PC-3 (cell line): ENCODE measurements around the gene TEX53. TPM values are rescaled to one million over a fixed set of nuclear protein-coding genes. Genes with fewer than 3 reads are reported as not detected.

ENCODE experiments used
- ATAC-seq: fragments of 200-7000 bp; cut with Tn5 transposase; 2 replicates; pipeline ENCODE4 v1.9.1; 2020; ENCODE audit warnings: mild to moderate bottlenecking, moderate library complexity
- BruUV-seq: library from RNA; stranded (reverse); fragments of 400-500 nt; replicated peaks from 2 replicates; lab custom pipeline; 2021; lab: Mats Ljungman, UMichigan
- CTCF ChIA-PET: fragments of 300-600 bp; sonication (Branson Sonifier 250); formaldehyde crosslinking; loops from one replicate; lab custom pipeline; 2022; ENCODE audit warnings: antibody characterized with exemption; lab: Charles Lee
- POLR2A ChIA-PET: fragments of 300-600 bp; sonication (Branson Sonifier 250); formaldehyde crosslinking; loops from one replicate; lab custom pipeline; 2022; ENCODE audit warnings: antibody characterized with exemption; ENCODE audit not compliant: unreplicated experiment; lab: Charles Lee
- DNase-seq: peaks from one replicate; pipeline ENCODE4 v3.0.0-alpha.2; 2015
- H2AFZ ChIP-seq: fragments of 300-600 bp; sonication (generic); 2 replicates; pipeline ENCODE4 v1.6.0; 2016; ENCODE audit warnings: antibody characterized with exemption, low read length
- H3F3A ChIP-seq: fragments of 300-600 bp; sonication (generic); one replicate; pipeline ENCODE4 v1.6.0; 2017; ENCODE audit warnings: antibody characterized with exemption, low read length, control low read depth, mild to moderate bottlenecking; ENCODE audit not compliant: unreplicated experiment
- H3K27ac ChIP-seq: fragments of 300-600 bp; sonication (generic); 2 replicates; pipeline ENCODE4 v1.5.1; 2016; ENCODE audit warnings: mild to moderate bottlenecking, low read length
- H3K27me3 ChIP-seq: fragments of 300-600 bp; sonication (generic); 2 replicates; pipeline ENCODE4 v1.6.1; 2016; ENCODE audit warnings: low read length, mixed read lengths
- H3K36me3 ChIP-seq: fragments of 300-600 bp; sonication (generic); 2 replicates; pipeline ENCODE4 v1.6.1; 2016; ENCODE audit warnings: low read depth, mixed run types, low read length, mixed read lengths
- H3K4me1 ChIP-seq: fragments of 300-600 bp; sonication (generic); 2 replicates; pipeline ENCODE4 v1.5.1; 2016; ENCODE audit warnings: low read length; ENCODE audit not compliant: insufficient read depth
- H3K4me2 ChIP-seq: fragments of 300-600 bp; sonication (generic); 2 replicates; pipeline ENCODE4 v1.6.0; 2016; ENCODE audit warnings: low read length
- H3K4me3 ChIP-seq: fragments of 300-600 bp; sonication (generic); 2 replicates; pipeline ENCODE4 v1.5.1; 2016; ENCODE audit warnings: mild to moderate bottlenecking, low read length, mixed read lengths
- H3K79me2 ChIP-seq: fragments of 300-600 bp; sonication (generic); 2 replicates; pipeline ENCODE4 v1.6.1; 2017; ENCODE audit warnings: low read length, mixed read lengths
- H3K9ac ChIP-seq: fragments of 300-600 bp; sonication (generic); 2 replicates; pipeline ENCODE4 v1.6.0; 2016; ENCODE audit warnings: mild to moderate bottlenecking, low read length
- H3K9me2 ChIP-seq: fragments of 300-600 bp; sonication (generic); replicated peaks from 2 replicates; pipeline ENCODE4 v1.6.1; 2016; ENCODE audit warnings: mixed run types, low read length, mixed read lengths
- H3K9me3 ChIP-seq: fragments of 300-600 bp; sonication (generic); 2 replicates; pipeline ENCODE4 v1.6.1; 2016; ENCODE audit warnings: low read length, mixed read lengths
- H4K20me1 ChIP-seq: fragments of 300-600 bp; sonication (generic); 2 replicates; pipeline ENCODE4 v1.6.1; 2016; ENCODE audit warnings: low read length, mixed read lengths
- EZH2 ChIP-seq: fragments of 300-600 bp; sonication (generic); IDR thresholded peaks from one replicate; pipeline ENCODE4 v1.6.1; 2017; ENCODE audit warnings: antibody characterized with exemption, mild to moderate bottlenecking, low read length; ENCODE audit not compliant: unreplicated experiment
- EZH2phosphoT487 ChIP-seq: fragments of 300-600 bp; sonication (generic); IDR thresholded peaks from 2 replicates; pipeline ENCODE4 v1.6.1; 2018; ENCODE audit warnings: mild to moderate bottlenecking, antibody characterized with exemption, low read length, borderline replicate concordance
- intact Hi-C: fragments of 100-400 bp; cut with micrococcal nuclease; formaldehyde crosslinking; loops from 2 replicates; pipeline ENCODE4 v1.9.0; 2023
- total RNA-seq: library from RNA; depleted of rRNA; stranded (reverse); fragments of >200 nt; gene quantifications from 2 replicates; pipeline ENCODE4 v1.2.3, GENCODE V29; 2014
- TF ChIP-seq, protein P1 (sequence below): fragments of 300-600 bp; sonication (generic); conservative IDR thresholded peaks from 2 replicates; pipeline ENCODE4 v1.5.1; 2017; ENCODE audit warnings: antibody characterized with exemption, low read depth, mild to moderate bottlenecking, low read length

Gene TEX53
- total RNA-seq, 1 experiment from 2014 or later, result not detected

DNA sequence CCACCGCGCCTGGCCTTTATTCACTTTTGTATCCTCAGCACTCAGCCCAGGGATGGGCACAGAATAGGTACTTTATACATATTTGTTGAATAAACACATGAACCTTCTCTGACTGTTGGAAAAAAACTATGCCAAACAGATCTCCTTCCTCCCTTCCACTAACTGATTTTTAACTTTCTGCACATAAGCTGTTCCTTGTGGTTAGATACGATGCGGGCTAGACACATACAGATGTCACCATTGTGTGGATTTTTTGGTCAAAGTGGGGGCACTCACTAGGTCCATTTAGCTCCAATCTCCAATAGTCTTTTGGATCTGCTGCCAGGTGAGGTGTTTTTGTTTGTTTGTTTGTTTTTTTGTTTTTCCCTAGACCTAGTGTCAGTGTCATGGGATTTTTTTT lies 19.3 kb upstream of the TEX53 start:
- POLR2A ChIA-PET, result no interaction called here
- TF ChIP-seq EZH2, result no peak
- TF ChIP-seq, protein P1, sequence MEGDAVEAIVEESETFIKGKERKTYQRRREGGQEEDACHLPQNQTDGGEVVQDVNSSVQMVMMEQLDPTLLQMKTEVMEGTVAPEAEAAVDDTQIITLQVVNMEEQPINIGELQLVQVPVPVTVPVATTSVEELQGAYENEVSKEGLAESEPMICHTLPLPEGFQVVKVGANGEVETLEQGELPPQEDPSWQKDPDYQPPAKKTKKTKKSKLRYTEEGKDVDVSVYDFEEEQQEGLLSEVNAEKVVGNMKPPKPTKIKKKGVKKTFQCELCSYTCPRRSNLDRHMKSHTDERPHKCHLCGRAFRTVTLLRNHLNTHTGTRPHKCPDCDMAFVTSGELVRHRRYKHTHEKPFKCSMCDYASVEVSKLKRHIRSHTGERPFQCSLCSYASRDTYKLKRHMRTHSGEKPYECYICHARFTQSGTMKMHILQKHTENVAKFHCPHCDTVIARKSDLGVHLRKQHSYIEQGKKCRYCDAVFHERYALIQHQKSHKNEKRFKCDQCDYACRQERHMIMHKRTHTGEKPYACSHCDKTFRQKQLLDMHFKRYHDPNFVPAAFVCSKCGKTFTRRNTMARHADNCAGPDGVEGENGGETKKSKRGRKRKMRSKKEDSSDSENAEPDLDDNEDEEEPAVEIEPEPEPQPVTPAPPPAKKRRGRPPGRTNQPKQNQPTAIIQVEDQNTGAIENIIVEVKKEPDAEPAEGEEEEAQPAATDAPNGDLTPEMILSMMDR, result no peak
- no peak for TF ChIP-seq EZH2phosphoT487
- peak overlapping the region; percentile 59 for H3K27ac ChIP-seq
- H3K27me3 ChIP-seq, result no peaks in the 10 kb centered on the region
- H3K9me2 ChIP-seq, result no peaks in the 10 kb centered on the region
- H4K20me1 ChIP-seq, result no peaks in the 10 kb centered on the region
- no peak overlapping the region for H3K9ac ChIP-seq
- peak overlapping the region; percentile 71 for H3K4me2 ChIP-seq
- H2AFZ ChIP-seq, result no peak overlapping the region
- CTCF ChIA-PET, result no interaction called here
- H3F3A ChIP-seq, result no peaks in the 10 kb centered on the region
- H3K4me1 ChIP-seq, result peaks cover 30% of the 10 kb centered on the region
- no peaks in the 10 kb centered on the region for H3K36me3 ChIP-seq
- intact Hi-C loops, result no loop called here
- DNase-seq, result no peak
- H3K9me3 ChIP-seq, result no peaks in the 10 kb centered on the region
- H3K79me2 ChIP-seq, result no peaks in the 10 kb centered on the region
- no peak for ATAC-seq
- BruUV-seq, result TSS peak; percentile 70
- peak overlapping the region; percentile 27; the same call in 1 of the 2 replicates for H3K4me3 ChIP-seq

DNA sequence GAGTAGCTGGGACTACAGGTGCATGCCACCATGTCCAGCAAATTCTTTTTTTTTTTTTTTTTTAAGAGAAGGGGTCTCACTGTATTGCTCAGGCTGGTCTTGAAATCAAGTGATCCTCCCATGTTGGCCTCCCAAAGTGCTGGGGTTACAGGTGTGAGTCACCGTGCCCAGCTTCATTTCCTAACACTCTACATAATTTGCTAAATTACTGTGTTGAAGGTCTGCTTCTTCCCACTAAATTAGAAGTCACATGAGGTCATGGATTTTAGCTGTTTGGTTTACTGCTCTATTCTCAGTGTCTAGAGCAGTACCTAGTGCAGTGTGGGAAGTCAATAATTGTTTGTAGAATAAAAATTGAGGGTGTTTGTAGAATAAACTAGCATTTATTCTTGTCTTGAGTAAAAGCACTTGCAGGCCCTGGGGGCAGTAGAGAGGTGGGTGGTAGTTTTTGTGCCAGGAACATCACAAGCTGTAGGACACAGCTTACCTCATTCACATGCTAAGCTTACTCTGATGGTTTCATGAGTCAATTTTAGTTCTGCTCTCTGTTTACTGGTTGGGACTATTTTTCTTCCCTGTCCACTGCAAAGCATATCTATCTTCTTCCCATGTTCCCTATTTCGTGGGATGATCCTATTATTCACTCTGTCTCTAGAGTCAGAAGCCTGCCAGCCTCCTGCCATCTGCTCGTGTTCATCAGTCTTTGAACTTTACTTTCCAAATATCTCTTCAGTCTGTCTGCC lies 17.4 kb upstream of the TEX53 start:
- no peak overlapping the region for H3K4me2 ChIP-seq
- no peak for ATAC-seq
- no peak for DNase-seq
- CTCF ChIA-PET, result no interaction called here
- BruUV-seq, result no TSS peak
- H3K36me3 ChIP-seq, result no peaks in the 10 kb centered on the region
- H3K79me2 ChIP-seq, result no peaks in the 10 kb centered on the region
- H4K20me1 ChIP-seq, result no peaks in the 10 kb centered on the region
- no peaks in the 10 kb centered on the region for H3K9me3 ChIP-seq
- TF ChIP-seq EZH2phosphoT487 (no peak), EZH2 (no peak)
- TF ChIP-seq, protein P1, result no peak
- no peaks in the 10 kb centered on the region for H3K27me3 ChIP-seq
- H3F3A ChIP-seq, result no peaks in the 10 kb centered on the region
- H2AFZ ChIP-seq, result no peak overlapping the region
- no peak overlapping the region for H3K27ac ChIP-seq
- POLR2A ChIA-PET, result no interaction called here
- no peak overlapping the region for H3K9ac ChIP-seq
- intact Hi-C loops, result no loop called here
- H3K9me2 ChIP-seq, result no peaks in the 10 kb centered on the region
- no peak overlapping the region for H3K4me3 ChIP-seq
- peaks cover 35% of the 10 kb centered on the region for H3K4me1 ChIP-seq
